HG02973 (cell line): ENCODE data around the gene CDNF.

Experiments
- ATAC-seq: cut with Tn5 transposase; IDR thresholded peaks from one replicate; pipeline ENCODE4 v1.9.1; 2021; ENCODE audit warnings: moderate library complexity; ENCODE audit not compliant: unreplicated experiment

Gene CDNF

DNA sequence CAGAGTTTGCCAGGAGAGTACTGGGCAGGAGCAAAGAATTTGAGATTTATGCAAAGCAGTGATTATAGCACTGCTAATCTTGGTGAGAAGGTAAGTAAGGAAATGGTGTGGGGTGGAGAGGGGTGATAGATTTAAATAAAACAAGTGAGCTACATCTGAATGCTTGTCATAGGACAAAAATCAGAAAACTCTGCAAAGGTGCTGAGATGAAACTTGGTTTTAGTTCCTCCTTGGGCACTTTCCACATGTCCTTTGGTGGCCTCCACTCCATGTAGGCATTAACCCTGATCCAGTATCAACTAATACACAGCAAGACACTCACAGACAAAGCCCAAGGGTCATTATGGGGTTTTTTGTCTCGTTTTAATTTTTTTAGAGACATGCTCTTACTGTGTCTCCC is 37.4 kb downstream of the CDNF start:
- no peak for ATAC-seq

DNA sequence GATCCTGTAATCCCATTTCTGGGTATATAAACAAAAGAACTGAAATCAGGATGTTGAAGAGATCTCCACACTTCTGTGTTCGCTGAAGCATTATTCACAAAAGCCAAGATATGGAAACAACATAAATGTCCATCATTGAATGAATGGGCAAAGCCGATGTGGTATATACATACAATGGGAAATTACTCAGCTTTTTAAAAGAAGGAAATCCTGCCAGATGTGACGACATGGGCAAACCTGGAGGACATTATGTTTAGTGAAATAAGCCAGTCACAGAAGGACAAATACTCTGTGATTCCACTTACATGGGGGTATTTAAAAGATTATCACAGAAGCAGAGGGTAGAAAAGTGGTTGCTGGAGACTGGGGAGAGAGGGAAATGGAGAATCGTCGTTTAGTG is 39.2 kb downstream of the CDNF start:
- ATAC-seq, result no peak

DNA sequence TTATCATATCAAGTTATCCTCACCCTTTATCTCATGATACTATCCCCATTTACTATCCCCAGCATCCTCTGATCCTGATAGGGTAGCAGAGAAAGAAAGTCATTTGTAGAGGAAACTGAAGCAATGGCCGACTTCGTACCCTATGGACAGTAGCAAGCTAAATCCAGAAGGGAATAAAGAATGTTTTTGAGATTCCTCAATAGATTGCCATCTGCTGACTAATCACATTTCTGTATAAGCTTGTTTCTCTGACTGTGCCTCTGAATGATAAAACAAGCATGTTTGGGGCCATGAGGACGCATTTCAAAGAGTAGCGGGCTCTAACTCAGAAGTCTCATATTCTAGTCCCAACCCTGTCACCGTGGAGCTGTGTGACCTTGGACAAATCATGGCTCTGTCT is 49.9 kb downstream of the CDNF start:
- ATAC-seq, result no peak

DNA sequence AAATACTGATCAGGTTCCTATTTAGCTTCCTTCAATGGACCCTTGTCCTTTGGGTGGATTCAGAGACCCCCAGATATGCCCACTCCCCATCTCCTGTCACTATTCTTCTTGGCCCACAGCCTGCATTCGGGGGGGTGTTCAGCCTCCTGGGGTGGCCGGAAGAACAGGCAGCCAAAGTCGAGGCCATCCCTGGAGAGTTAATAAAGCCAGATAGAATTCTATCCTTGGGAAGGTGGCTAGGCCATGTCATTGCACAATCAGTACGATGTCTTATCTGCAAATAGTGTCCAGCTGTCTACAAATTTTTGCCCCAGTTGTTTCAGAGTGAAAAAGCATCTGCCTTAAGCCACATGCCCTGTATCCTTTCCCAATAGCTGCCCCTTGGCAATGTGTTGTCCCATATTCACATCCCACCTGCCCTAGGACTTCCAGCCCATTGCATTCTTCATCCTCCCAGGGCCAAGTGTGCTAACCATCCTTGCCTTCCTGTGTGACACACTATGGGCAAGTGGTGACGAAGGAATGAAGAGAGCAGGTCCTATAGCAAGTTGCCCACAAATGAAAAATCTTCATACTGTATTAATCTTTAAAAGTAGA is 53.3 kb downstream of the CDNF start:
- no peak for ATAC-seq

DNA sequence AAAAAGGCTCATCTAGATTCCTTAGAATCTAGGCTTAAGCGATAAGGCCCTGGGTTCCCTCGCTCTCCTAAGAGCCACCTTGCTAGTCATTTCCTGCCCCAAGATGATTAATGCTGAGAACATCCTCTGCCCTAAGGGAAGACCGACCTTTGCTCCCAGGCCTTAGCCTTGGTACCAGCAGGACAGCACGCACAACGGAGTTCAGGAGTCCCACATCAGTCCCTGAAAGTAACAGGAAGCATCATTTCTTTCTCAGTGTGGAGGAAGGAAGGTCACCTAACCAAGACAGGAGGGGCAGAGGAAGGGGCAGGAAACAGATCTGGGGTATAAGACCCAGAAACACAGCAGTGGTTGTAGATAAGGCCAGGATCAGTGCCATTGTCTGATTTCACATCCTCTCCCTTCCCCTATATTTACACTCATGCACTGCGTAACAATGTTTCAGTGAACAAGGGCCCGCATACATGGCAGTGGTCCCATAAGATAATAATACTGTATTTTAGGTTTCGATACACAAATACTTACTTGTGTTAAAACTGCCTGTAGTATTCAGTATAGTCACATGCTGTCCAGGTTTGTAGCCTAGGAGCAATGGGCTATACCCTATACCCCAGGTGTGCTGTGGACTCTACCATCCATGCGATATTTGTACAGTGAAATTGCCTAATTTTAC is 55.0 kb downstream of the CDNF start:
- no peak for ATAC-seq

DNA sequence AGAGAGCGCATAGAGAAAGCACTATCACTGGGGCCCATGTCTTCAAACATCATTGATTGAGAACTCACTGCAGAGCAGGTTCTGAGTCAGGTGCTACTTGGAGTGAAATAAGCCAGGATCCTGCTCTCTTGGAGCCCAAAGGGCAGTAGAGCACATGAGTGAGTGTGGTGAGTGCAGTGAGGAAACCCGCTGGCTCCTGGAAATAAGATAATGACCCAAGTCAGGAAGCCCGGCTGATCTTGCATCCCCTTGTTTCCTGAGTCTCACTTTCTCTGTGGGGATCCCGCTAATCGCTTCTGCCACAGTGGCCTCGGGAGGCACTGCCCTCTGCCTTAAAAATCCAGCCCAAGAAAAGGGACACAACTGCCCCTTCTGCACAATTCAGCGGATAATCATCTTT is 56.1 kb downstream of the CDNF start:
- no peak for ATAC-seq

DNA sequence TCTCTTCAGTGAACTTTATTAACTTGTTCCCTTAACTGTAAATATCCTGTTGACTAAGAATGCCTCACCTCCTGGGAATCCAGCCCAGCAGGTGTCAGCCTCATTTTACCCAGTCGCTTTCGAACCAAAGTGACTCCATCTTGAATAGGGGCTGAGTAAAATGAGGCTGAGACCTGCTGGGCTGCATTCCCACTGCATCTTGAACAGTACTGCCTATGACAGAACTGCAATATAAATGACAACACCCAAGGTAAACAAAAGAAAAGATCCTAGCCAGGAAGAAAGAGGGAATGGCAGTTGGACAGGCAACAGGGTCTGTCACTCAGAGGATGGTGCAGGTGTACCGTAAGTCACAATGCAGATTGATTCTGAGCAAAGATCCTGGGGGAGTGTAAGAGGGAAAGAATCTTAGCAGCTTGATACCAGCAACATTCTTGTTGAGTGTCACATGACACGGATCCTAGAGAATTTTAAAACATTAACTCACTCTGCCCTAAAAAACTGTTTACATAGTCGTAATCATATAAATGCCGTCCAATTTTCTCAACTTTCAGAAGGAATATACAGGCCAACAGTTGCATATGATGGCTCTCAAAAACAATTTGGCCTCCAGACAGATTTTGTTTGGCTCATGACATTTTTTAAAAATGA is 58.7 kb downstream of the CDNF start:
- ATAC-seq, result no peak

DNA sequence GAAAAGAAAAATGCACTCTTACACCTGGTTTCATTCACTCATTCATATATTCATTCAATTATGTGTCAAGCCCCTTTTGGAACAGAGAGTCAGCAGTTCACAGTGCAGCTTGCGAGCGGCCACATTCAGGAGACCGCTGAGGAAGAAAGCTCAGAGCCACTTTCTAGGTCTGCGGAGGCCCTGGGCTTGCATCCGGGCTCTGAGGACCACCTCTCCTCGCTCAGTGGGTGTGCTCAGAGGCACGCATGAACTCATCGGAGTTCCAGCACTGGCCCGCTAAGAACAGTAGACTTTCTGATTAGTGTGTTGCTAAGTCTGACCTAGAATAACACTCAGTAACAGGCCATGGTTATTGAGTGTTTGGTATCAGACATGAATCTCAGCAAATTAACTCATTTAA is 61.3 kb downstream of the CDNF start:
- ATAC-seq, result no peak

DNA sequence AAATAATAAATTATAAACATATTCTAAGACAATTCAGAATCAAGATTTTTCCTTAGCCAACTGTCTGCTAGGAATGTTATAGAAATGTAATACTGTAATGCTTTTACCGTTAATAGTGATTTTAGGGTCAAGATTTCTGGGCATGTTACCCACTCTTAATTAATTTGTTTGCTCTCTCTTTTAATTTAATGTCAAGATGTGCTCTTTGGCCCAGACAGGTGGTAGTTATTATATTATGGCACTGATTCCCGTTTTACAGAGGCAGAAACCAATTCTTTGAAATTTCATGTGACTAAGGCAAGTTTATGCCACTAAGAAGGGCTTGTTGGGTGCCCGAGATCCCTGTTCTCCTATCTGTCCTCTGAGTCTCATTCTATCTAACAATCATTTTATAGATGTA is 62.2 kb downstream of the CDNF start:
- no peak for ATAC-seq

DNA sequence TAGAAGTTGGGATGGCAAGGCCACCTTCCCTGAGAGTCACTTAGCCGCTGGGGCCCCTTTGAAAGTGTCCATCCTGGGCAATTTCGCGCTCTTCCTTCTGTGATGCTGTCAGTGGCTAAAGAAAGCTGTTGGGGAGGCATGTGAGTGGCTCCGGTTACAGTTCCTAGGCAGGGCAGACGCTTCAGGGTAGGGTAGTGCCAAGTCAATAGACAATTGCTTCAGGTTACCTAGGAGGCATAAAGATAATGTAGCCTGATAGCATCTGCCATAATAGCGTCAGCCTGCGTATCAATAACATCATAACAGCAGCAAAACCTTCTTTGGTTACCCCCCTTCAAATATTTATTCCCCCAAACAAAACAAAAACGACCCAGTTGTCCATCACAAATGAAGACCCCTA is 63.0 kb downstream of the CDNF start, which contains the start of gene FAM107B:
FAM107B (minus strand) TSS at position 101 of the 400 bp plus-strand sequence. CDS start 234 bp downstream, outside the sequence.
- ATAC-seq, result no peak

DNA sequence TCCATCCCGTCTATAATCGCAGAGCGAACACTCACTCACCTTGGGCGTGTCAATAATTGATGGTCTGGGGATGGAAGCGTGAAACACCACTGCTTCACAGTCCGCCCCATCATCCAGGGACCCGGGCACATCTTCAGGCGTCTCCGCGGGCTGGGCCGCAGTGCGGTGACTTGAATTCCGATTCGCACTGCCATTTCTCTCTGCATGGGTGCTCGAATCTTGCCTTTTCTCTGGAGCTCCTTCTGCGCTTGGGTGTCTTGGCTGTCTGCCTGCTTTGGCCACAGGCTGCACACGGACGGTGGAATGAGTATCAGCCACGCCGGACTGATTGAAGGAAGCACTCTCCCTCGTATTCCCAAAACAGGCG is 63.6 kb downstream of the CDNF start:
- no peak for ATAC-seq

DNA sequence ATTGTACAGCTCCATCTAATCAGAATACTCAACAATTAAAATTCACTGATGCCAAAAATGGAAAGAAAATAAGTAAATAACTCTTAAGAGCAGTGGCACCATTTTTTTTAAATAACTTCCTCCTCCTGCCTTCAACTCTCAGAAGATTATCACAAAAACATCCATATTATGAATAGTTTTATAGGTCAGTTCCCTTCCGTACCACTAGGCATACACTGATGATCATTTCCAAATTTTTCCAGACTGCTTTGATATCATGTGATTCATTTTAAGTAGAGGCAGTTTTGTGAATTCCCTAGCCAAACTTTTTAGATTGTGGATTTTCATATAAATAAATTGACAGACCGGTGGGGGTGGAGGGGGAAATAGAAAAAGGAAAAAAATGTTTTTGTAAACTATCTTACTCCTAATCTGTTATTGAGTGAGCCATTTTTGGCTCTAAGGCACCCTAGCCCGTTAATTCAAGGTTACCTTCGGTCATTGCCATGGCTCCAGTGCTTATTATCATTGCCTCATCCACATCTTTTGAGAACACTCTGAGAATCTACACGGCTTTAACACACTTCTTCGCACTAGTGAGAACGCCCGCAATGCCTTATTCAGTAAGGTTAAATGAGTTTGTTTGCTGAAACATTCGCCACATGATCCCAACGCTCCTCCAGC is 64.2 kb downstream of the CDNF start:
- ATAC-seq, result no peak

DNA sequence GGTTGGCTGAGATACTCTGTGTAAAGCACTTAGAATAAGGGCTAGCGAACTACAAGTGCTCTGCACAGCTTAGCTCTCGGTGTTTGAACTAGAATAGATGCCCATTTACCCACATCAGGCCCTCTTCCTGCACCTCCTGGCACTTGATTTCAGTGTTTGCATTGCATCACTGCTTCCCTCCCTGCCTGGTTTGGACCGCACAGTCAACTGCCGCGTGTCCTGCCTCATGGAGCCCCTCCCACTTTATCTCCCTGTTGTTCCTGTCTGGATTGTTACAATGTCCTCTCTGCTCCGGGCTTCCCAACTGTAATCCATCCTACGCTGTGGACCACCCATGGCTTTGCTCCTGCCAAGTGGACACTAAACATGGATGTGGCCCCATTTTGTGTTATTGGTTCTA is 65.4 kb downstream of the CDNF start:
- ATAC-seq, result no peak

DNA sequence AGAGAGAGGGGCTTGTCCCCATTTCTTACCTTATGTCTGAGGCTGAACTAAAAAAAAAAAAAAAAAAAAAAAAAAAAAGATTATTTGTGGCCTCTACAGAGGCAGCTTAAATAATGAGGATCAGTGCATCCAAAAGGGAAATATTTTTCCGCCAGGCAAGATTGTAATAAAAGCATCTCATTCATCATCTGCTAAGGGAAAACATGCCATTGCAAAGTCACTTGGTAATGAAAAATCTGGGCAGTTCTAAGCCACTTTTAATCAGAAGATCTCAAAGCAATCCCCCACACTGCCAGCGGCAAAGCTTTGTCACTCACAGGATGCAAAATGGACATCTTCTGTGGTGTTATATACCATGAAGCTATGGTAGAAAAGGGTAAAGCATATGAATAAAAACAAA is 66.9 kb downstream of the CDNF start:
- ATAC-seq, result no peak
